Skin of body (tissue), 2 donors: Measurements from ENCODE around the gene ERCC1. TPM values are rescaled to one million over a fixed set of nuclear protein-coding genes. Genes with fewer than 3 reads are reported as not detected.

Experiments
- DNase-seq: peaks from one replicate; lab custom pipeline; 2025; lab: John Stamatoyannopoulos, UW
- total RNA-seq: library from RNA; depleted of rRNA; stranded (reverse); fragments of >200 nt; gene quantifications from one replicate; pipeline ENCODE4 v1.2.3, GENCODE V29; 2014

The ERCC1 gene
- 60.3 TPM for total RNA-seq

- peak; percentile 88 for DNase-seq
Measured at GRCh38 chr19:45423589-45424190, at the start of gene ERCC1. Gene ERCC1, minus strand, starts transcription at chr19:45423917. Its CDS starts 543 bp downstream, at chr19:45423374.

GRCh38 chr19:45473367-45473681 lies 49.6 kb upstream of the ERCC1 start:
- no peak for DNase-seq

GRCh38 chr19:45472563-45473366 lies 49.0 kb upstream of the ERCC1 start:
- no peak for DNase-seq

- no peak for DNase-seq
Measured at GRCh38 chr19:45471931-45472562, 48.3 kb upstream of the ERCC1 start.

- DNase-seq, result no peak
Measured at GRCh38 chr19:45471111-45471930, 47.6 kb upstream of the ERCC1 start.

- no peak for DNase-seq
Measured at GRCh38 chr19:45470762-45471081, 47.0 kb upstream of the ERCC1 start.

GRCh38 chr19:45469945-45470761 lies 46.4 kb upstream of the ERCC1 start:
- no peak for DNase-seq

- peak; percentile 86 for DNase-seq
Measured at GRCh38 chr19:45469132-45469944, 45.6 kb upstream of the ERCC1 start.

GRCh38 chr19:45468803-45469131 lies 45.0 kb upstream of the ERCC1 start:
- no peak for DNase-seq

- no peak for DNase-seq
Measured at GRCh38 chr19:45468159-45468651, 44.5 kb upstream of the ERCC1 start.

- peak; percentile 96 for DNase-seq
Measured at GRCh38 chr19:45467456-45468158, 43.9 kb upstream of the ERCC1 start, which contains the start of gene FOSB. Gene FOSB, plus strand, starts transcription at chr19:45467996. Its CDS starts 591 bp downstream, at chr19:45468587.

- no peak for DNase-seq
Measured at GRCh38 chr19:45467115-45467455, 43.4 kb upstream of the ERCC1 start.

GRCh38 chr19:45464852-45465441 lies 41.2 kb upstream of the ERCC1 start:
- no peak for DNase-seq

- DNase-seq, result no peak
Measured at GRCh38 chr19:45464274-45464673, 40.6 kb upstream of the ERCC1 start.

- DNase-seq, result no peak
Measured at GRCh38 chr19:45463241-45463640, 39.5 kb upstream of the ERCC1 start.

- DNase-seq, result no peak
Measured at GRCh38 chr19:45462174-45462573, 38.5 kb upstream of the ERCC1 start.

GRCh38 chr19:45460807-45461347 lies 37.2 kb upstream of the ERCC1 start:
- no peak for DNase-seq

GRCh38 chr19:45457776-45458175 lies 34.1 kb upstream of the ERCC1 start:
- DNase-seq, result no peak

GRCh38 chr19:45456500-45456815 lies 32.7 kb upstream of the ERCC1 start:
- DNase-seq, result no peak
